ENCODE data around the gene AEN. TPM values are rescaled to one million over a fixed set of nuclear protein-coding genes. Genes with fewer than 3 reads are reported as not detected.

The AEN gene
- polyA plus RNA-seq, 1 experiment = 45.5 TPM

DNA sequence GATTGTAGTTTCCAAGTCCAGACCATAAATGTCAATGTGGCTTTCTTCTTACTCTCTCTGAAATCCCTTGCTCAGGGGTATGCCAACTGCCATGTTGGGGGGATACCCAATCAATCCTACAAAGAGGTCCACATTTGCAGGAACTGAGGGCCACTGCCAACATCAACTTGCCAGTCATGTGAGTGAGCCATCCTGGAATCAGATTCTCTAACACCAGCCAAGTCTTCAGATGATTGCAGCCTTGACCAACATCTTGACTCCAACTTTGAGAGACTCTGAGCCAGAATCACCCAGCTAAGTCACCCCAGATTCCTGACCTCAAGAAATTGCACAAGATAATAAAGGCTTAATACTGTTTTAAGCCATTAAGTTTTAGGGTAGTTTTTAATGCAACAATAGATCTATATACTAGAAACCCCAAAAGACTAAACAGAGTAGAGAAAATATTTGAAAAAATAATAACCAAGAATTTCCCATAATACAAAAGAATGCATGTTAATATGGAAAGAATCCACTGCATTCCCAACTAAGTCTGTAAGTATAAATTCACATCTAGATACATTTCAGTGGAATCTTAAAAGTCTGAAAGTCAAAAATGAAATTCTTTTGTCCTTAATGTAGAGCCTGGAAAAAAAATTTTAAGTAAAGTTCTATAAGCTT lies 40.0 kb downstream of the AEN start:
- peaks cover 1% of the 10 kb centered on the region; the same call in 1 of the 2 replicates for H3K27me3 ChIP-seq (ENCODE audit: control insufficient read depth, insufficient read depth, low read length)
- no peak for DNase-seq (ENCODE audit: low read depth)
- ChIA-PET POLR2A (no interaction called here), CTCF (interaction anchor here (1.4 to 6.7 kb wide), 2 partner anchors 173 to 244 kb away, joined by 4 to 72 read pairs; no protein-coding TSS in a partner anchor)
- TF ChIP-seq, protein P1, sequence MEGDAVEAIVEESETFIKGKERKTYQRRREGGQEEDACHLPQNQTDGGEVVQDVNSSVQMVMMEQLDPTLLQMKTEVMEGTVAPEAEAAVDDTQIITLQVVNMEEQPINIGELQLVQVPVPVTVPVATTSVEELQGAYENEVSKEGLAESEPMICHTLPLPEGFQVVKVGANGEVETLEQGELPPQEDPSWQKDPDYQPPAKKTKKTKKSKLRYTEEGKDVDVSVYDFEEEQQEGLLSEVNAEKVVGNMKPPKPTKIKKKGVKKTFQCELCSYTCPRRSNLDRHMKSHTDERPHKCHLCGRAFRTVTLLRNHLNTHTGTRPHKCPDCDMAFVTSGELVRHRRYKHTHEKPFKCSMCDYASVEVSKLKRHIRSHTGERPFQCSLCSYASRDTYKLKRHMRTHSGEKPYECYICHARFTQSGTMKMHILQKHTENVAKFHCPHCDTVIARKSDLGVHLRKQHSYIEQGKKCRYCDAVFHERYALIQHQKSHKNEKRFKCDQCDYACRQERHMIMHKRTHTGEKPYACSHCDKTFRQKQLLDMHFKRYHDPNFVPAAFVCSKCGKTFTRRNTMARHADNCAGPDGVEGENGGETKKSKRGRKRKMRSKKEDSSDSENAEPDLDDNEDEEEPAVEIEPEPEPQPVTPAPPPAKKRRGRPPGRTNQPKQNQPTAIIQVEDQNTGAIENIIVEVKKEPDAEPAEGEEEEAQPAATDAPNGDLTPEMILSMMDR (IDR thresholded peaks at IDR 0.05; ENCODE audit: insufficient read depth, low read depth, low read length) = no peak
- no peak overlapping the region for H3K4me3 ChIP-seq (ENCODE audit: low read depth, low read length)
- H3K36me3 ChIP-seq (ENCODE audit: control insufficient read depth, insufficient read depth, low read length) = no peaks in the 10 kb centered on the region

DNA sequence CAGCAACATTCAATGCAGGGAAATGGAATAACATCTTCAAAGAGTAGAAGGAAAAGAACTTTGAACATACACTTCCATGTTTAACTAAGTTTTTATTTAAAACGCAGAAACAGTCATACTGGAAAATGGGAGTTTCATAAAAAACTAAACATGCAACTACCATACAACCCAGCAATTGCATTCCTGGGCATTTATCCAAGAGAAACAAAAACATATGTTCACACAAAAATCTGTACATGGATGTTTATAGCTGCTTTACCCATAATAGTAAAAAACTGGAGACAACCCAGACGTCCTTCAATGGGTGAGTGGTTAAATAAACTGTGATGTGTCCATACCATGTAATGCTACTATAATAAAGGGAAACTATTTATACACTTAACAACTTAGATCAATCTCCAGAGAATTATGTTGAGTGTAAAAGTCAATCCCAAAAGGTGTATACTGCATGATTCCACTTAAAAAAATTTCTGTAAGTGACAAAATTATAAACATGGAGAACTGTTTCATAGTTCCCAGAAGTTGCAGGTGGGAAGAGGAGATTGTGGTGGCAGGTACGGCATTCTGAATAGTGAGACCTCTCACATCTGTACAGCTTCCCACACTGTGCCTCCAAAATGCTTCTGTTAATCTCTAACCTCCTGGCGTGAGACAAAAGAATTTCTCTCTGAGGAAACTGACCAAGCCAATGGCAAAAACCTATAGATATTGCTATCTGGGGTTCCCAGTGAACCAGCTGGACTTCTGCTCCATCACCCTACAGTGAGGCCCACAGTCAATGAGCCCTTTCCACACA lies 40.8 kb downstream of the AEN start:
- POLR2A ChIA-PET = no interaction called here
- TF ChIP-seq, protein P1 (IDR thresholded peaks at IDR 0.05; ENCODE audit: insufficient read depth, low read depth, low read length) = no peak
- no peak overlapping the region for H3K4me3 ChIP-seq (ENCODE audit: low read depth, low read length)
- H3K36me3 ChIP-seq (ENCODE audit: control insufficient read depth, insufficient read depth, low read length) = no peaks in the 10 kb centered on the region
- peaks cover 1% of the 10 kb centered on the region; the same call in 1 of the 2 replicates for H3K27me3 ChIP-seq (ENCODE audit: control insufficient read depth, insufficient read depth, low read length)
- DNase-seq (ENCODE audit: low read depth) = no peak
- CTCF ChIA-PET = interaction anchor here (1.4 to 6.7 kb wide), 2 partner anchors 172 to 243 kb away, joined by 4 to 72 read pairs; no protein-coding TSS in a partner anchor

DNA sequence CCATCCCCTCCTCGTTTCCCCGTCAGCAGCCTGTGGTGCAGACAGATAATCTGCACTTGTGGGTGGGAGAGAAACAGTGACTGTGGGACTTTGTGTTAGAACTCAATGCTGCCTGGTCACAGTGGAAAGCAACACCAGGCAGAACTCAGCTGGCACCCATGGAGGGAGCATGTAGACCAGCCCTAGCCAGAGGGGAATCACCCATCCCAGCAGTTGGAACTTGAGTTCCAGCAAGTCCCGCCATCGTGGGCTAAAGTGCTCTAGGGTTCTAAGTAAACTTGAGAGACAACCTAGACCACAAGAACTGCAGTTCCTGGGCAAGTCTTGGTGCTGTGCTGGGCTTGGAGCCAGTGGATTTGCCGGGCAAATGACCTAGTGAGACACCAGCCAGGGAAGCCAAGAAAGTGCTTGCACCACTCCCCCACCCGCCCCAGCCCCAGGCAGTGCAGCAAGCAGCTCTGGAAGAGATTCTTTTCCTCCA lies 42.0 kb downstream of the AEN start:
- TF ChIP-seq, protein P1 (IDR thresholded peaks at IDR 0.05; ENCODE audit: insufficient read depth, low read depth, low read length) = no peak
- H3K4me3 ChIP-seq (ENCODE audit: low read depth, low read length) = no peak overlapping the region
- POLR2A ChIA-PET = no interaction called here
- DNase-seq (ENCODE audit: low read depth) = no peak
- peaks cover 1% of the 10 kb centered on the region; the same call in 1 of the 2 replicates for H3K27me3 ChIP-seq (ENCODE audit: control insufficient read depth, insufficient read depth, low read length)
- no peaks in the 10 kb centered on the region for H3K36me3 ChIP-seq (ENCODE audit: control insufficient read depth, insufficient read depth, low read length)
- CTCF ChIA-PET = interaction anchor here (1.1 kb wide), 1 partner anchor 165 kb away, joined by 3 read pairs; no protein-coding TSS in a partner anchor

DNA sequence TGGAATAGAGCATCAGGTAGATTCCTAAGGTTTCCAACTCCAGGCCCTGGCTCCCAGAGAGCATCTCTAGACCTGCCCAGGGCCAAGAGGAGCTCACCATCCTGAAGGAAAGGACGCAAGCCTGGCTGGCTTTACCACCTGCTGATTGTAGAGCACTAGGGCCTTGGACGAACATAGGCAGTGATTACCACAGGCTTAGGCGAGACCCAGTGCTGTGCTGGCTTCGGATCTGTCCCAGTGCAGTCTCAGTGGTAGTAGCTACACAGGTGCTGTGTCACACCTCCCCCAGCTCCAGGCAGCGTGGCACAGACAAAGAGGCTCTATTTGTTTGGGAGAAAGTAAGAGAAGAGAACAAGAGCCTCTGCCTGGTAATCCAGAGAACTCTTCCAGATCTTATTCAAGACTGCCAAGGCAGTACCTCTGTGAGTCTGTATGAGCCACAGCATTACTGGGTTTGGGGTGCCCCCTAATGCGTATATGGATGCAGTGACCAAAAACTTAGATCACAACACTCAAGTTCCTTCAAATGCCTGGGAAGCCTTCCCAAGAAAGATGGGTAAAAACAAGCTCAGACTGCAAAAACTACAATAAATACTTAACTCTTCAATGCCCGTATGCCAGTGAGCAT lies 43.1 kb downstream of the AEN start:
- H3K4me3 ChIP-seq (ENCODE audit: low read depth, low read length) = no peak overlapping the region
- TF ChIP-seq, protein P1 (IDR thresholded peaks at IDR 0.05; ENCODE audit: insufficient read depth, low read depth, low read length) = no peak
- no peaks in the 10 kb centered on the region for H3K36me3 ChIP-seq (ENCODE audit: control insufficient read depth, insufficient read depth, low read length)
- POLR2A ChIA-PET = no interaction called here
- H3K27me3 ChIP-seq (ENCODE audit: control insufficient read depth, insufficient read depth, low read length) = no peaks in the 10 kb centered on the region; the same call in 1 of the 2 replicates
- no peak for DNase-seq (ENCODE audit: low read depth)
- CTCF ChIA-PET = interaction anchor here (0.6 to 1.5 kb wide), 3 partner anchors 11 to 164 kb away, joined by 3 read pairs; no protein-coding TSS in a partner anchor

Measured in BJ (cell line).